ENCODE results near the gene SAP30.

- TF ChIP-seq JUND (IDR thresholded peaks at IDR 0.05) (no peak), EZH2 (IDR thresholded peaks at IDR 0.05) (no peak), POLR2AphosphoS5 (IDR thresholded peaks at IDR 0.05; ENCODE audit: low read depth, low read length) (no peak), CTCF (IDR thresholded peaks at IDR 0.05 in 2 of 3, conservative IDR thresholded peaks at IDR 0.05 in 1 of 3; ENCODE audit: borderline replicate concordance in 1 of 3, insufficient read depth in 1 of 3, low read depth in 2 of 3, low read length in 2 of 3) (no peak), POLR2A (IDR thresholded peaks at IDR 0.05; ENCODE audit: borderline replicate concordance, extremely low read depth, insufficient read depth, insufficient read length) (no peak), YY1 (IDR thresholded peaks at IDR 0.05; ENCODE audit: extremely low read depth, insufficient replicate concordance, low read depth, low read length) (no peak), ZNF274 (IDR thresholded peaks at IDR 0.05; ENCODE audit: low read depth, low read length) (no peak), FOSL1 (IDR thresholded peaks at IDR 0.05; ENCODE audit: low read depth) (no peak)
- TF ChIP-seq, protein P1, sequence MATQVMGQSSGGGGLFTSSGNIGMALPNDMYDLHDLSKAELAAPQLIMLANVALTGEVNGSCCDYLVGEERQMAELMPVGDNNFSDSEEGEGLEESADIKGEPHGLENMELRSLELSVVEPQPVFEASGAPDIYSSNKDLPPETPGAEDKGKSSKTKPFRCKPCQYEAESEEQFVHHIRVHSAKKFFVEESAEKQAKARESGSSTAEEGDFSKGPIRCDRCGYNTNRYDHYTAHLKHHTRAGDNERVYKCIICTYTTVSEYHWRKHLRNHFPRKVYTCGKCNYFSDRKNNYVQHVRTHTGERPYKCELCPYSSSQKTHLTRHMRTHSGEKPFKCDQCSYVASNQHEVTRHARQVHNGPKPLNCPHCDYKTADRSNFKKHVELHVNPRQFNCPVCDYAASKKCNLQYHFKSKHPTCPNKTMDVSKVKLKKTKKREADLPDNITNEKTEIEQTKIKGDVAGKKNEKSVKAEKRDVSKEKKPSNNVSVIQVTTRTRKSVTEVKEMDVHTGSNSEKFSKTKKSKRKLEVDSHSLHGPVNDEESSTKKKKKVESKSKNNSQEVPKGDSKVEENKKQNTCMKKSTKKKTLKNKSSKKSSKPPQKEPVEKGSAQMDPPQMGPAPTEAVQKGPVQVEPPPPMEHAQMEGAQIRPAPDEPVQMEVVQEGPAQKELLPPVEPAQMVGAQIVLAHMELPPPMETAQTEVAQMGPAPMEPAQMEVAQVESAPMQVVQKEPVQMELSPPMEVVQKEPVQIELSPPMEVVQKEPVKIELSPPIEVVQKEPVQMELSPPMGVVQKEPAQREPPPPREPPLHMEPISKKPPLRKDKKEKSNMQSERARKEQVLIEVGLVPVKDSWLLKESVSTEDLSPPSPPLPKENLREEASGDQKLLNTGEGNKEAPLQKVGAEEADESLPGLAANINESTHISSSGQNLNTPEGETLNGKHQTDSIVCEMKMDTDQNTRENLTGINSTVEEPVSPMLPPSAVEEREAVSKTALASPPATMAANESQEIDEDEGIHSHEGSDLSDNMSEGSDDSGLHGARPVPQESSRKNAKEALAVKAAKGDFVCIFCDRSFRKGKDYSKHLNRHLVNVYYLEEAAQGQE (IDR thresholded peaks at IDR 0.05; ENCODE audit: low read depth), result no peak
- TF ChIP-seq, protein P2, sequence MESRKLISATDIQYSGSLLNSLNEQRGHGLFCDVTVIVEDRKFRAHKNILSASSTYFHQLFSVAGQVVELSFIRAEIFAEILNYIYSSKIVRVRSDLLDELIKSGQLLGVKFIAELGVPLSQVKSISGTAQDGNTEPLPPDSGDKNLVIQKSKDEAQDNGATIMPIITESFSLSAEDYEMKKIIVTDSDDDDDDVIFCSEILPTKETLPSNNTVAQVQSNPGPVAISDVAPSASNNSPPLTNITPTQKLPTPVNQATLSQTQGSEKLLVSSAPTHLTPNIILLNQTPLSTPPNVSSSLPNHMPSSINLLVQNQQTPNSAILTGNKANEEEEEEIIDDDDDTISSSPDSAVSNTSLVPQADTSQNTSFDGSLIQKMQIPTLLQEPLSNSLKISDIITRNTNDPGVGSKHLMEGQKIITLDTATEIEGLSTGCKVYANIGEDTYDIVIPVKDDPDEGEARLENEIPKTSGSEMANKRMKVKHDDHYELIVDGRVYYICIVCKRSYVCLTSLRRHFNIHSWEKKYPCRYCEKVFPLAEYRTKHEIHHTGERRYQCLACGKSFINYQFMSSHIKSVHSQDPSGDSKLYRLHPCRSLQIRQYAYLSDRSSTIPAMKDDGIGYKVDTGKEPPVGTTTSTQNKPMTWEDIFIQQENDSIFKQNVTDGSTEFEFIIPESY (IDR thresholded peaks at IDR 0.05; ENCODE audit: extremely low read depth, insufficient replicate concordance, low read length), result no peak
- TF ChIP-seq, protein P3, sequence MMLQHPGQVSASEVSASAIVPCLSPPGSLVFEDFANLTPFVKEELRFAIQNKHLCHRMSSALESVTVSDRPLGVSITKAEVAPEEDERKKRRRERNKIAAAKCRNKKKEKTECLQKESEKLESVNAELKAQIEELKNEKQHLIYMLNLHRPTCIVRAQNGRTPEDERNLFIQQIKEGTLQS (IDR thresholded peaks at IDR 0.05), result no peak
These were observed 42.4 kb upstream of the SAP30 start for GRCh38 chr4:173328236-173328901.

All from HCT116 (cell line).